ENCODE results near the gene HPGDS.
"Not testable (repeated sequence)": the region's sequence is repeated elsewhere in the genome, so short reads cannot be mapped to it uniquely, and the experiment has no call there.

The HPGDS gene

DNA sequence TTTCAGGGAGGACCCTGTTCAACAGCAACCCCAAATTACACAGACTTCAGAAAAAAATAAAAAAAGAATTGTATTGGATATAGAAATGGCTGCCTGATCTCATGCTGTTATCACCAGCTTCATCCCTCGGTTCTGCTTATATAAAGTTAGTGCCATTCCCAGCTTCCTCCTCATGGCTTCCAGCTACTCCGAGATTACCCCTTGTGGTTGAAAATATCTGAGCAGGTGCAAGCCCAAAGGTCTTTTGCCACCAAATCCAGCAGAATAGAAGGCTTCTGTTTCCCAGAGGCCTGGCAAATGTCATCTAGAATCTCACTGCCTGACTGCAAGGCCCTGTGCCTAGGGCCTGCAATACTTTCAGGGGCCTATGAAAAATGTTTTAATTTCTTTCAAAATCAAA is 13.8 kb upstream of the HPGDS start:
- DNase-seq = no peak

DNA sequence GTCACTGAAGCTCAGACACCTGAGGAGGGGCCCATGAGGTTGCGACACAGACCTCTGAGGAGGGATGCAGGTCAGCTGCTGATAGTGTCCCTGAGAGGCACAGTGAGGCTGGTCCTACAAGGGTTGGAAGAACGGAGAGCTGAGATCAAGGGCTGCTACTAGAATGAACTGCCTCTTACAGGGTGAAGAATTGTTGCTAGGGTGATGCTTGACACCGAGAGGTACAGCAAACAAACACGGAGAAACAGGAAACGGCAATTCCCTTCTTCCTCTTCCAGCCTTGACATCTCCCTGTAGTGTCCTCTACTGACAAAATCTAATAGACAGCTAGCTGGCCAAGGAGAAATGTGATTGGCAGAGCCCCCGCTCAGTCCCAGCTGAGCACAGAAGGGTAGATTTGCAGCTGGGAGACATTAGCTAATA is 11.8 kb upstream of the HPGDS start:
- DNase-seq = no peak

DNA sequence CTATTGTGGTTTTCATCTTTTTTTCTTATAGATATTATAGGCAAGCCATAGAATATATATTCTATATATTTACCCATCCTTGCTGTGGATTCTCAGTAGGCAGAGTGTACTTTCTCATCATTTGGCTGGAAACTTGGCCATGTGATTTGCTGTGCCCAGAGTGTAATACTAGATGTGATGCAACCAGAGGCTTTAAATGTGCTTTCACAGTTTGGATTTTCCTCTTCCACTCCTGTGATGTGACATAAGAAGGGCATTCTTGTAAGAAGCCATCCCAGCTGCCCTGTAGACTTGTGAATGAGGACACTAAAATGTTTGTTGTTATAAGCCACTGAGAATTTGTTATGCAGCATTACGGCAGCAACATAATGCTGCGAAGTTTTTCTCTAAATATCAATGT is 10.4 kb upstream of the HPGDS start:
- DNase-seq = no peak

DNA sequence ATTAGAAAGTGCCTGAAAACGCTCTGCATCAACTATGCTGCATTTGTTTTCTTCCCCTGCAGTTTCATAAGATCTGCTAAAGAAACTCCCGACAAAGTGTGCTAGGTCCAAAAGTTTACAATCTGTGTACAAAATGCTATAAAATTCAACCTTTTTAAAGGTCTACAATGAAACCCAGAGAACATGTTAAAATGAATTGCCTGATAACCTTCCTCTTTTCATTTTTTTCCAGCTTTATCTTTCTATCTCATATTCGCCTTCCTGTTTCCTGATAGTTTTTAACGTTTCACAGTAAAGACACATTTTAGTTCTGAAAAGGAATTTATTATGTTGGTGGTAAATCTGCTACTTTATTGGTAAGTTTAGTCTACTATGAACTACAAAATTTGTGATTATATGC is 9.5 kb upstream of the HPGDS start:
- no peak for DNase-seq

DNA sequence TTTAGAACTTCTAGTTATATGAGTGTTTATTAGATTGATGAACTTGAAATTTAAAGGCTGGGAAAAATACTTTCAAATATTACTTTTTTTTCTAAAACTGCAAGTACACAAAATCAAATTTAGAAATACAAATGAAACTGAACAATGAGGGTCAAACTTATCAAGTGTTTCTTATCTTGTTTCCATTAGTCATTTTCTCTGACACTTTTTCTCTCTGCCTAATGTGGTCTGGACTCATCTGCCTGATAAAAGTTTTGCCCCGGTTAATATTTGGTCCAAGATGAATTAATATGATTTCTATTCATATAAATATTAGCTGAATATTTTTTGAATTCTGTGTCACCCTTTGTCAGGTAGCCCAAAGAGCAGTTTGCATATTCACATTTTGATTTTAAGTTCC is 8.7 kb upstream of the HPGDS start:
- DNase-seq = no peak

DNA sequence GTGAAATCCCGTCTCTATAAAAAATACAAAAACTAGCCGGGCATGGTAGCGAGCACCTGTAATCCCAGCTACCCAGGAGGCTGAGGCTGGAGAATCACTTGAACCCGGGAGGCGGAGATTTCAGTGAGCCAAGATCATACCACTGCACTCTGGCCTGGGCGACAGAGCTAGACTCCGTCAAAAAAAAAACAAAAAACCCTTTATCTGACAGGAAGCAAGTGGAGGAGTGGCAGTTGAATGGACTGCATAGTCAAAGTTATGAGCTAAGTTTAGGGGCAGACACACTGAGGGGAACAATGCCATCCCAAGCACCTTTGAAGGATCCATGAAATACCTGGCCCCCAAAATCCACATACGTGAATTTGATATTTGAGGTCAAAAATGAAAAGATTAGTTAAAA is 7.5 kb upstream of the HPGDS start:
- no peak for DNase-seq

DNA sequence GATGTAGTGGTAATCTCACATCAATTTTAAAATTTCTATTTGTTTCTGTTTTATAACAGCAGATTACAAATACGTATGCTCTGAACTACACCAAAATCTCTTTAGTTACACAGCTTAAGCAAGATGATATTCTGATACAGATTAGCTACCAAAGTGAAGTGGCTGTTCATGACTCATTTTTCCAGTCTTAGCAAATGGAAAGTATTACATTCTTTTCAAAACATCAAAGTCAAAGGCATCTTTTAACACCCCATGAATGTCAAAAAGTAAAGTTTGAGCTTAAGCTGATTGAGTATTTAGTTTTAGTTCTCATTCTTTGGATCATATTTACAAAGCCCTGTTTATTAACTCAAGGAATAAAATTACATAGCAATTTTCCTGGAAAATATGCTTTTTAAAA is 6.6 kb upstream of the HPGDS start:
- no peak for DNase-seq

DNA sequence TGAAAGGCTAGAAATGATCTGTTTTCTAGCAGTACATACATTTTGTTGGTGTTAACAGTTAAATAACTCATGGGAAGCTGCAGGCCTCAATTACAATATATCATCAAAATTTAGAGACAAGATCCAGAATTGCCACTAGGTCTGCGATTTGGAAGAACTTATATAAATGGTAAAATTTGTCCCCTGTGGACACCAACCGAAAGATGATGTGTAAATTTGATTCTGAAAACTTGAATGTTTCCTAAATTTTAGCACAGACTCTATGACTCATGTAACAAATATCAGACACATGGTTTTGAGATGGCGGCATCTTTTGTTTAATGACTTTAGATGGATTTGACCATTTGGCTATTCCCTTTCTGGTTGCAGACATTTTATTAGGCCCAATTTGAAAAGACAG is 6.0 kb upstream of the HPGDS start:
- DNase-seq = no peak

DNA sequence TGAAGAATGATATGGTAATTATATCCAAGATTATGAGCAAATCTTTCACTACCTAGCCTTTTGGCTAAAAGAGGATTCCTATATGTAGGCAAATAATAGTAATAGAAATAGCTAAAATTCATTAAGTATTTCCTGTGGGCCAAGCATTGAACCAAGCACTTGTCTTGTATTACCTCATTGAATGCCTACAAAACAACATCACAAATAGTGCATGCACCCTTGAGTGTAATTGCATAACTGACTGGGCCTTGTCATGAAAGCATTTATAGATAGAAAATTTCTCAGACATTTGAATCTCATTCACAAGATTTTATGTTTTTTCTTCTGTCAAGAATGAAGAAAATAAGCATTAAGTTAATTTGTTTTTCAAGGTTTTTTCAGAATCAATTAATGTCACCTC is 3.9 kb upstream of the HPGDS start:
- no peak for DNase-seq

DNA sequence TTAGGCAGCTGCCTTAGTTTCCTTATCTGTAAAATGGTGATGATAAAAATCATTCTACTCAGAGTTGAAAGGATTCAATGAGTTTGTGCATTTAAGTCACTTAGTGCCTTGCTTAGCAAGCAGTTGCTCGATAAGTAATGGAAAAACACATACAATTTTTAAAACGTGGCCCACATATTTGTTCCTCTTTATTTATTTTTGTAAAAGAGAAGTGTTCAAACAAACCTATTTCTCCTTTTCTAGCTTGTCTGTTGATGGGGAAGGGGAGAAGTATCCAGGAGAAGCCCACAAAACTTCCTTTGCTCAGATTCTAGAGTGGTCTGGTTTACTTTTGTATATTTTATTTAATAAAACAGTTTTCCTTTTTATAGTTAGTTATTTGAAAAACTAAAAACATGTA is 3.3 kb upstream of the HPGDS start:
- no peak for DNase-seq

DNA sequence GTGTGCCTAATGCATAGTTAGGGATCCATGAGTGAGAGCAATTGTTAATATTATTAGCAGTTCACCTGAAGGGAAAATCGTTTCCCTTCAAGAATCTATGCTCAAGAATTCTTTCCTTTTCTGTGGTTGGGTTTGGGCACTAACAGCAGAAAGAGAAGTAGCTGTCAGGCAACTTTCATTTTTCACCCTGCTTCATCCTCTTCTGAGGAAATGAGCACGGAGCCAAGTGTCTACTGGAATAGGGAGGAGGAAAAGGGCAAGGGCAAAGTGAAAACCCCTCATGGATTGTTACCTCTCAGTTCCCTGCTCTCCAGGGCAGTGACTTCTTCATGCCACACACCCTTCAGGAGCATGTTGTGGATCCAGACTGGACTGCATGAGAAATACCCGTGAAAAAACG is 2.6 kb upstream of the HPGDS start:
- DNase-seq = no peak

DNA sequence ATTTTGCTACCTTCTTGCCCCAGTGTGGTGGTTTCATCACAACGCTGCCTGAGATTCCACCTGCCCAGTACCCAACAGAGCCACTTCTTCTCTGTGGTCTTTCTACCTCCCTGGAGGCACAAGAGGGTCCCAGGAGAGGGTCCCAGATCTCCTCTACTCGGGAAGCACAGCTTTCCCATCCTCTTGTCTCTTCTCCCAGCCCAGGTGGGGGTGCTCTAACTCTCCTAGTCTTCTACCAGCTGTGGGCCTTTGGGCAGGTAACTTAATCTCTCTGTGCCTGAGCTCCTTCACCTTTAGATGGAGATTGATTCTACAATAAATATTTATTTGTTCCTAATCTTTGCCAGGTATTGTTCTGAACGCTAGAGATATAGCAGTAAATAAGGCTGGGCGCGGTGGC is 1.8 kb upstream of the HPGDS start:
- DNase-seq = no peak

DNA sequence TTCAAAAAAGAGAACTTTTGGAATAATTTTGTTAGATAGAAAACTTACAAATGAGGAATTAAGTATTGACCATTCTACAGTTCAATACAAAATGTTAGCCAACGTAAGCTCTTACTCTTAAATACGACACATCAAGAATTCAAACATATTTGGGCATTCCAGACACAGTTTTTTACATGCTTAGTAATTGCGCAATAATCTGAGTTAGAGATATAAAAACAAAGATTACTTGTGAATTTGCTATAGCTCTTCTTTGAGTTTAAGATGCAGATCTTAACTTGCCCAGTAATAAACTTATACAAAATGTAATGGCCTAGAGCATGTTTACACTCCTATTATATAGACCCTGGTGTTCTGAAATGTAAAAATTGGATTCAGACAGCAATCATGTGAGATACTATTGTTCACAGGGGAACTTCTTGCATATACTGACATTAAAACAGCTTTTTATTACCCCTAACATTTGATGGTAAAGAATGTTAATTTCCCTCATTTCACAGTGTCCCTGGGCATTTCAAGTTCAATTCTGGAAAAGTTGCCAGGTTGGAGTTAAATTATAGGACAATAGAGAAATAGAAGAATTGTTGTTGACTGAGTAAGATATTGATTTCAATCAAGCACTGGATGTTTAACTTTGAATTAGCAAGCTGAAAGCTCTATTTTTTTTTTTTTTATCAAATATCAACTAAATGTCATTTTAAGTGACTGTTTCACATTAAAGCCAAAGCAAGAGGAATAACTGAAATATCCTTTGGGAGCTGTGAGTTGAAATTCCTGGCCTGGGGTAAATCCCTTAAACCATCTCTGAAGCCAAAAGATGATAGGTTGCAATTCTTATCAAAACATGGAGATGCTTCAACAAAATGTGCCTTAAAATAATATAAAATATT is 910 bp downstream of the HPGDS start:
- no peak for DNase-seq

DNA sequence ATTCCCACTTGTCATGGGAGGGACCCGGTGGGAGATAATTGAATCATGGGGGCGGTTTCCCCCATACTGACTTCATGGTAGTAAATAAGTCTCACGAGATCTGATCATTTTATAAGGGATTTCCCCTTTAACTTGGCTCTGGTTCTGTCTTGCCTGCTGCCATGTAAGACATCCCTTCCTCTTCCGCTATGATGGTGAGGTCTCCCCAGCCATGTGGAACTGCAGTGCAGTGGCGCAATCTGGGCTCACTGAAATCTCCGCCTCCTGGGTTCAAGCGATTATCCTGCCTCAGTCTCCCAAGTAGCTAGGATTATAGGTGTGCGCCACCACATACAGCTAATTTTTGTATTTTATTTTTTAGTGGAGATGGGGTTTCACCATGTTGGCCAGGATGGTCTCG is 2.9 kb downstream of the HPGDS start:
- no peak for DNase-seq

DNA sequence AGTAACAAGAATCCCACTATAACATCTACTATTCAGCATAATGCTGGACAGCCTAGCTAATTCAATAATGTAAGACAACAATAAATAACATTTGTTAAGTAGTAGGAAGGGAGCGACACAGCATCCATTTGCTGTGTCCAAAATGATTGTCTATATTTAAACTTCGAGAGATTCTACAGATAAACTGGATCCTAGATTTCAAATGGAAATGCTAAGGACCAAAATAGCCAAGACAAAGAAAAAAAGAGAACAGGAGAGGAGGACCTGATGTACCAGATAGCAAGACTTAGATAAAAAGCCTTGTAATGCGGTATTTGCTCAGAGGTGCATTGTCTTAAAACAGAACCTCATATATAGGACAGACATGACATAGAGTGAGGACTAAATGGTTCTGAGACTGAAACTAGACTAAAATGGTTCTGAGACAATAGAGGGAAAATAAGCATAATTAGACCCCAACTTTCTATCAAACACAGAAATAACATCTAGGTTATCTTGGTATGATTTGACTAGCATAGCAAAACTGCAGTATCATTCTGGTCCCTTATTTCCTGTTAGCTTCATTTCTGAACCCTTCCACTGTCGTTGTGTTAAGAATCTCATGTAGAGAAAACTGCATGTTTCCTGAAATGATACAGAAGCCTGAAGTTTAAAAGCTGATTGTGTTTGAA is 3.8 kb downstream of the HPGDS start:
- no peak for DNase-seq

DNA sequence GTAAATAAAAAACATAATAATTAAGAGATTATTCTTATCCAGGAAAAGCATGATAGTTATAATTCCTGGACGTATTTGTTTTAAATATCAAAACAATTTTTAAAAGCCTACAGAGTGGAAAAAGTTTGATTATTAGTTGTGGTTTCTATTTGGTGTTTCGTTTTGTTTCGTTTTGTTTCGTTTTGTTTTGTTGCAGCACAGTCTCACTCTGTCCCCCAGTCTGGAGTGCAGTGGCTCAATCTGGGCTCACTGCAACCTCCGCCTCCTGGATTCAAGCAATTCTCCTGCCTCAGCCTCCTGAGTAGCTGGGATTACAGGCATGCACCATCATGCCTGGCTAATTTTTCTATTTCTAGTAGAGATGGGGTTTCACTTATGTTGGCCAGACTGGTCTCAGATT is 5.8 kb downstream of the HPGDS start:
- DNase-seq = not testable (repeated sequence)

DNA sequence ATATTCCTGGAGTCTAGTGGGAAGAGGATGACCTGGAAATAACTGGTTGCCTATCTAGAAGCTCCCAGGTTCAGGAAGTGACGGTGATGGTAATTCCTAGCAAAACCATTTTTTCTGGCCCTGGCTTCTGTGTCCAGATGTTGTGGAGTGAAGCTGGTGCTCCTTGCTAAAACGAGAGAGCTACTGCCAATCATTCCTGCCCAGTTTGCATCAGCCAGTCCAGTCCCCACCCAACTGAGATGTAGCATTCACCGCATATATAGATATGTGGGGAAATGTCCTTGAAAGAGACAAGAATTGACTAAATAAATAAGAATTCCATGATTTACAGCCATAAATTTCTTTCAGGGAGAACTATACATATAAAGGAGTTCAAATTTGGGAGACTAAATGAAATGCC is 6.3 kb downstream of the HPGDS start:
- DNase-seq = no peak

DNA sequence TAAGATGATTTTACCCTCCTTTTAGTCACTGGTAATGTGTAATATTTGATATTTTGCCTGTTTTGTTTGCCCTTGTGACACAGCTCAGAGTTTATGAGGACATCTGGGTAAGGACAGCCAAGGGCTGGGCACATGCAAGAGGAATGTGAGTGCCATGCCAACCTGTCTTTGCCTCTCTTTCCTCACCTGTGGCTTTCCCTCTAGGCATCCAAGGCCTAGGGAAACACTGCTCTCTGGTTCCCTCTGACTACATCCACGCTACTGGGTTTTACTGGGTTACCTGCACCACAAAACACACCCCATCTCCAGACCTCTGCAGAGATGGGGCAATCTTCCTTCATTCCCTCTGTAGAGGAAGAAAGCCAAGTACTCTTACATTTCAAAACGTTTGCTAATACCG is 7.7 kb downstream of the HPGDS start:
- no peak for DNase-seq

DNA sequence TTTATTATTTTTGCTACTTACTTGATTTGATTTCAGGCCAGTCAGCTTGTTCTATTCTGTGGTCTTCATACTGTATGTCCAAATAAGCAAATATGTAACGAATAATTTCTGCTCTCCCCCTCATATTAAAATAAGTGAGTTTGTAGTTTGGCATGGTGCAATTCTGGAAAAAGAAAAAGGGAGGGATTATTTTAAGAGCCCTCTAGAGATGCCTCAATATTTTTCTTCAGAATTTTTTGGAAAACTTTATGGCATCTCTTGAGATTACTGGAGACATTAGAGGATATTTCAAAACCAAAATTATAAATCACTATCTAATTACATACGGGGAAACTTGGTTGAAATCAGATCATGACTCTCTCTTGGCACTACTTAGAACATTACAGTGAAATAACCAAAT is 8.2 kb downstream of the HPGDS start:
- no peak for DNase-seq

DNA sequence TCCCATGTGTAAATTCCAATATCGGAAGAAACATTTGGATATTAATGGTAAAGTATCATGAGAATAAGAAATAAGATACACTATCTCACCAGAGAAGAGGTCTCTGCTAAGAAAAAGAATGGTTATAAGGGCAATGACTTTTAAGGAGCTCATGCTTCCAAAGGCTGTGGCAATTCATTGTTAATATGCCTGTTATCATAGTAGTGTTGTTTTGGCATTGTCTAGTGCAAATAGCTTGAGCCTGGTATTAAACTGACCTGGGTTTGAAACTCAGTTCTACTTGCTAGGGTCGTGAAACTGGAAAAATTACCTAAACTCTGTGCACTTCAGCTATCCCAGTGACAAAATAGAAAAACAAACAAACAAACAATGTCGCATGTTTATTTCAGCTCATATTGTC is 8.8 kb downstream of the HPGDS start:
- DNase-seq = no peak

DNA sequence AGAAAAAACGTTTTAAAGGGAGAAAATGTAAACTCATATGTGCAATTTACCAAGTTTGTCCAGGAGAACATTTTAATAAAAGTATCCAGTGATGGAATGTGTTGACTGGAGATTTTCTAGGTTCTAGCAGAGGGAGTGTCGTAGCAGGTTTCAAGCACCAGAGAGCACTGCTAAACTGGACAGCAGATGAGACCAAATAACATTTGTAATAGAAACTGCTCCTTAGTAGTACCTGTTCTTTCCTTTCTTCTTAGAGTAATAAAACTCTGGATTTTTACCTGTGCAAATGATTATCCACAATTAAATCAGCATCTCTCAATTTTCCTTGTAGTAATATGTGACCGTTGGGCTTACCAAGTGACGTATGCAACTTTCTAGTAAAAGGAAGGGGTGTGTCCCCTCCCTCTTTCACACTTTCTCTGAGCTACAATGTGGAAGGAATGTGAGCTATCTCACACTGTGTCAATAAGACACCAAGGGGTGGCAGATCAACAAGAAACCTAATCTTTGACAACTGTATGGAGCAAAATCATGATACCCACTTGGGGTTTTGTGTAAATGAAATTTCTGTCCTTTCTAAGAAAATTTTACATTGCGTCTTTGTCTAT is 9.5 kb downstream of the HPGDS start:
- DNase-seq = no peak

DNA sequence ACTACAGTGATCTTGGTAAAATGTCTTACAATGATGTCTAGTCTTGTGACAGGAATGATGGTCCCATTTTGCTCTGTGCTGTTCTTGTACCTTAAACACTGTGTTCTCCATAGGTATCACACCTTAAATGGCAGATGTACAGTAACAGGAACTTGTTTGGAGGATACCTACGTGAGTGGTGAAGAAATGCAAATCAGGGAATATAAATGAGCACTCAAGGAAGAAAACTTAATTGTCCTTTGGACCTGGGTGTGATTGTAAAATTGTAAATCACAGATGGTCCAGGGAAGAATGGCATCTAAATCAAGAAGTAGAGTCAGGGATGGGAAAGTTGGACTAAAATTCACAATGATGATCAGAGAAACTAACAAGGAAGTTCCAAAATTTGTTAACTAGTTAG is 12.7 kb downstream of the HPGDS start:
- DNase-seq = no peak

DNA sequence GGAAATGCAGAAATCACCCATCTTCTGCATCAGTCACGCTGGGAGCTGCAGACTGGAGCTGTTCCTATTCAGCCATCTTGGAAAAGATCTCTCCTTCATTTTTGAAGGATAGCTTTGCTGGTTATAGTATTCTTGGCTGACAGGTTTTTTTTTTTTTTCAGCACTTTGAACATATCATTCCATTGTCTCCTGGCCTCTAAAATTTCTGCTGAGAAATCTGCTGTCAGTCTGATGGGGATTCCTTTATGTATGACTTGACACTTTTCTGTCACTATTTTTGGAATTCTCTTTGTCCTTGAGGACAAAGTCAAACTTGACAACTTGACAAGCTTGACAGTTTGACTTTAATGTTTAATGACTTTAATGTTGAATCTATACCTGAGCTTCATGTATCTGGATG is 16.8 kb downstream of the HPGDS start:
- DNase-seq = no peak

DNA sequence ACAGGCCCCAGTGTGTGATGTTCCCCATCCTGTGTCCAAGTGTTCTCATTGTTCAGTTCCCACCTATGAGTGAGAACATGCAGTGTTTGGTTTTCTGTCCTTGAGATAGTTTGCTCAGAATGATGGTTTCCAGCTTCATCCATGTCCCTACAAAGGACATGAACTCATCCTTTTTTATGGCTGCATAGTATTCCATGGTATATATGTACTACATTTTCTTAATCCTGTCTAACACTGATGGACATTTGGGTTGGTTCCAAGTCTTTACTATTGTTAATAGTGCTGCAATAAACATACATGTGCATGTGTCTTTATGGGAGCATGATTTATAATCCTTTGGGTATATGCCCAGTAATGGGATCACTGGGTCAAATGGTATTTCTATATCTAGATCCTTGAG is 22.7 kb downstream of the HPGDS start:
- DNase-seq = not testable (repeated sequence)

Data from SIG-M5 (cell line).